Testis (tissue), 3 donors: ENCODE data around the gene SPOCD1. TPM values are rescaled to one million over a fixed set of nuclear protein-coding genes. Genes with fewer than 3 reads are reported as not detected.

Experiments used
- DNase-seq: peaks from one replicate; pipeline ENCODE4 v3.0.0-alpha.2; 2019
- H3K27ac ChIP-seq, 2 donors: fragments of 200-600 bp; sonication (generic); one replicate each; pipeline ENCODE4 v1.5.1; 2019
- H3K27me3 ChIP-seq: fragments of 200-600 bp; sonication (generic); one replicate; pipeline ENCODE4 v1.5.1; 2019
- H3K36me3 ChIP-seq: fragments of 200-600 bp; sonication (generic); one replicate; pipeline ENCODE4 v1.5.1; 2017; ENCODE audit warnings: low read depth; ENCODE audit errors: missing control alignments
- H3K4me1 ChIP-seq: fragments of 200-600 bp; sonication (generic); one replicate; pipeline ENCODE4 v1.5.1; 2019
- H3K4me3 ChIP-seq, 2 donors: fragments of 200-600 bp; sonication (generic); one replicate each; pipeline ENCODE4 v1.5.1; 2017 to 2019
- H3K9me3 ChIP-seq: fragments of 200-600 bp; sonication (generic); one replicate; pipeline ENCODE4 v1.5.1; 2017
- CTCF ChIP-seq, 3 experiments: fragments of 450-650 bp in 2 of 3; fragments of 200-600 bp in 1 of 3; sonication (generic) in 1 of 3; IDR thresholded peaks; one replicate each; pipeline ENCODE4 v1.5.1; 2016 to 2019; ENCODE audit warnings: antibody characterized with exemption in 3 of 3, mild to moderate bottlenecking in 2 of 3, moderate library complexity in 1 of 3
- POLR2A ChIP-seq: fragments of 450-650 bp; IDR thresholded peaks from one replicate; pipeline ENCODE4 v1.6.1; 2017; ENCODE audit warnings: antibody characterized with exemption, mild to moderate bottlenecking, moderate library complexity
- whole genome bisulfite sequencing, 2 donors: methylation state at CpG; one replicate each; pipeline ENCODE4 v1.1.5; 2018; 5-methylcytosine and 5-hydroxymethylcytosine counted together
- intact Hi-C: fragments of 100-400 bp; cut with DNase I; formaldehyde crosslinking; loops from one replicate; pipeline ENCODE4 v1.15.1; 2023; ENCODE audit warnings: low total_unique reads
- microRNA-seq, 2 donors: library from miRNA; unstranded; fragments of <30 nt; microRNA quantifications; one replicate each; pipeline ENCODE4, GENCODE V29; 2016; ENCODE audit warnings: borderline number of aligned reads in 2 of 2, borderline replicate concordance in 1 of 2
- polyA plus RNA-seq: library from polyadenylated mRNA; stranded (reverse); fragments of 350-450 nt; fragmentation: Illumina TruSeq; extraction: RNeasy Lipid Tissue Mini Kit (QIAGEN cat#74804); gene quantifications from one replicate; pipeline ENCODE4 v1.2.3, GENCODE V29; 2014; ENCODE audit warnings: low read depth, low replicate concordance; ENCODE audit not compliant: insufficient read depth
- small RNA-seq, 2 donors: library from RNA; depleted of rRNA; stranded (forward); fragments of <200 nt; gene quantifications; one replicate each; pipeline ENCODE3, GENCODE V24; 2016
- total RNA-seq, 2 donors: library from RNA; depleted of rRNA; stranded (reverse); fragments of >200 nt; gene quantifications; one replicate each; pipeline ENCODE4 v1.2.3, GENCODE V29; 2016

SPOCD1 gene
- total and polyA plus RNA-seq, 3 donors from 2014 or later: 22.0 to 36.0 (median 32.0) TPM

- H3K4me1 ChIP-seq: peaks cover 18% of the 10 kb centered on the region
- no peak for TF ChIP-seq CTCF (IDR thresholded peaks at IDR 0.05)
- TF ChIP-seq POLR2A: no peak
- 46 to 72% methylated on average over 25 to 29 of the region's 32 CpGs for WGBS, 2 donors
- peak overlapping the region in 1 of 2 donors; percentile 35 for H3K4me3 ChIP-seq
- H3K36me3 ChIP-seq: no peaks in the 10 kb centered on the region
- intact Hi-C loops: no loop called here
- H3K27ac ChIP-seq: no peak overlapping the region
- H3K27me3 ChIP-seq: no peaks in the 10 kb centered on the region
- peak; percentile 74 for DNase-seq
- no peaks in the 10 kb centered on the region for H3K9me3 ChIP-seq
These were observed 73.2 kb downstream of the SPOCD1 start for GRCh38 chr1:31742462-31743212.

Small RNA genes lying within 50 kb of the gene (microRNA-seq; reads per million reads assigned to microRNA genes)
- gene MIR4254: 0 reads per million in 2 donors

Small RNA genes lying within 50 kb of the gene (small RNA-seq; reads per million reads assigned to genes)
- gene MIR4254: 0 reads per million in 2 donors

Other genes with a start within 250 kb of the SPOCD1 start
- gene TINAGL1, start 239.5 kb downstream of the SPOCD1 start, total RNA-seq: 10 to 100 TPM; 16.4 to 23.2 TPM
- gene TINAGL1, start 239.5 kb downstream of the SPOCD1 start, polyA plus RNA-seq: 24.6 TPM
- under 1 TPM; 0.19 to 0.31 TPM for gene HCRTR1, start 198.3 kb downstream of the SPOCD1 start, total RNA-seq
- not detected for gene HCRTR1, start 198.3 kb downstream of the SPOCD1 start, polyA plus RNA-seq
- 100 to 1,000 TPM in 1 of 2 donors, 10 to 100 TPM in 1; 73.5 to 124 TPM for gene PEF1, start 171.1 kb downstream of the SPOCD1 start, total RNA-seq
- gene PEF1, start 171.1 kb downstream of the SPOCD1 start, polyA plus RNA-seq: 81.4 TPM
- 100 to 1,000 TPM; 101 to 120 TPM for gene COL16A1, start 112.0 kb downstream of the SPOCD1 start, total RNA-seq
- gene COL16A1, start 112.0 kb downstream of the SPOCD1 start, polyA plus RNA-seq: 96.4 TPM
- gene ADGRB2, start 51.7 kb downstream of the SPOCD1 start, total RNA-seq: 10 to 100 TPM; 15.7 to 18.0 TPM
- 11.8 TPM for gene ADGRB2, start 51.7 kb downstream of the SPOCD1 start, polyA plus RNA-seq
- gene PTP4A2, start 122.3 kb upstream of the SPOCD1 start, total RNA-seq: 100 to 1,000 TPM; 137 to 189 TPM
- 305 TPM for gene PTP4A2, start 122.3 kb upstream of the SPOCD1 start, polyA plus RNA-seq
- gene KHDRBS1, start 197.8 kb upstream of the SPOCD1 start, total RNA-seq: 10 to 100 TPM; 90.4 to 95.0 TPM
- gene KHDRBS1, start 197.8 kb upstream of the SPOCD1 start, polyA plus RNA-seq: 133 TPM